NT2/D1 (cell line): ENCODE measurements around the gene AHR.

ENCODE experiments used
- DNase-seq: peaks from one replicate; pipeline ENCODE4 v3.0.0-alpha.2; 2011; ENCODE audit warnings: low read depth, low spot score
- H3K27me3 ChIP-seq: 2 replicates; pipeline ENCODE4 v1.6.0; 2011; ENCODE audit warnings: mild to moderate bottlenecking; ENCODE audit not compliant: insufficient read length, insufficient read depth
- H3K36me3 ChIP-seq: 2 replicates; pipeline ENCODE4 v1.6.1; 2011; ENCODE audit warnings: mild to moderate bottlenecking, low read length, mixed read lengths; ENCODE audit not compliant: insufficient read depth, insufficient read length
- H3K4me1 ChIP-seq: 2 replicates; pipeline ENCODE4 v1.5.1; 2011; ENCODE audit not compliant: insufficient read depth, insufficient read length
- H3K4me3 ChIP-seq: 2 replicates; pipeline ENCODE4 v1.5.1; 2011; ENCODE audit warnings: low read depth; ENCODE audit not compliant: insufficient read length
- H3K9ac ChIP-seq: 2 replicates; pipeline ENCODE4 v1.6.0; 2011; ENCODE audit warnings: low read depth; ENCODE audit not compliant: insufficient read length
- H3K9me3 ChIP-seq: 2 replicates; pipeline ENCODE4 v1.5.1; 2011; ENCODE audit warnings: mild to moderate bottlenecking, low read length; ENCODE audit not compliant: insufficient read depth
- SUZ12 ChIP-seq: IDR thresholded peaks from 2 replicates; pipeline ENCODE4 v1.6.1; 2011; ENCODE audit not compliant: insufficient read length, insufficient read depth; ENCODE audit errors: extremely low read depth
- YY1 ChIP-seq: IDR thresholded peaks from 2 replicates; pipeline ENCODE4 v1.6.1; 2011; ENCODE audit not compliant: insufficient read length, insufficient read depth
- ZNF274 ChIP-seq: IDR thresholded peaks from 2 replicates; pipeline ENCODE4 v1.6.1; 2011; ENCODE audit warnings: mild to moderate bottlenecking, low read depth, low read length

The AHR gene

GRCh38 chr7:17355050-17355449 lies 56.6 kb downstream of the AHR start:
- Histone ChIP-seq H3K27me3 (no peaks in the 10 kb centered on the region), H3K9ac (no peak overlapping the region), H3K36me3 (no peaks in the 10 kb centered on the region), H3K4me1 (no peaks in the 10 kb centered on the region), H3K9me3 (no peaks in the 10 kb centered on the region), H3K4me3 (no peak overlapping the region)
- TF ChIP-seq ZNF274 = no peak
- no peak for TF ChIP-seq YY1
- no peak for TF ChIP-seq SUZ12
- DNase-seq = no peak

- no peaks in the 10 kb centered on the region for H3K36me3 ChIP-seq
- H3K9me3 ChIP-seq = no peaks in the 10 kb centered on the region
- DNase-seq = no peak
- H3K27me3 ChIP-seq = no peaks in the 10 kb centered on the region
- TF ChIP-seq ZNF274 (no peak), SUZ12 (no peak), YY1 (no peak)
- no peak overlapping the region for H3K4me3 ChIP-seq
- H3K9ac ChIP-seq = no peak overlapping the region
- no peaks in the 10 kb centered on the region for H3K4me1 ChIP-seq
These were observed 59.5 kb downstream of the AHR start for GRCh38 chr7:17357952-17358351.

GRCh38 chr7:17359610-17360009 lies 61.2 kb downstream of the AHR start:
- DNase-seq = no peak
- Histone ChIP-seq H3K4me1 (no peaks in the 10 kb centered on the region), H3K9me3 (no peaks in the 10 kb centered on the region), H3K27me3 (no peaks in the 10 kb centered on the region), H3K9ac (no peak overlapping the region), H3K4me3 (no peak overlapping the region), H3K36me3 (no peaks in the 10 kb centered on the region)
- TF ChIP-seq YY1 (no peak), SUZ12 (no peak), ZNF274 (no peak)

GRCh38 chr7:17362439-17363105 lies 64.1 kb downstream of the AHR start:
- no peaks in the 10 kb centered on the region for H3K36me3 ChIP-seq
- H3K4me1 ChIP-seq = no peaks in the 10 kb centered on the region
- no peak for DNase-seq
- no peak overlapping the region for H3K4me3 ChIP-seq
- H3K9me3 ChIP-seq = no peaks in the 10 kb centered on the region
- no peak overlapping the region for H3K9ac ChIP-seq
- no peaks in the 10 kb centered on the region for H3K27me3 ChIP-seq
- no peak for TF ChIP-seq YY1
- TF ChIP-seq ZNF274 = no peak
- no peak for TF ChIP-seq SUZ12

- Histone ChIP-seq H3K4me1 (no peaks in the 10 kb centered on the region), H3K36me3 (no peaks in the 10 kb centered on the region), H3K9me3 (no peaks in the 10 kb centered on the region), H3K4me3 (no peak overlapping the region), H3K9ac (no peak overlapping the region), H3K27me3 (no peaks in the 10 kb centered on the region)
- TF ChIP-seq YY1 (no peak), ZNF274 (no peak), SUZ12 (no peak)
- DNase-seq = no peak
These were observed 66.2 kb downstream of the AHR start for GRCh38 chr7:17364671-17365070.

GRCh38 chr7:17365775-17366174 lies 67.3 kb downstream of the AHR start:
- H3K9me3 ChIP-seq = no peaks in the 10 kb centered on the region
- no peak overlapping the region for H3K9ac ChIP-seq
- no peaks in the 10 kb centered on the region for H3K27me3 ChIP-seq
- no peak for DNase-seq
- H3K4me1 ChIP-seq = no peaks in the 10 kb centered on the region
- no peak overlapping the region for H3K4me3 ChIP-seq
- TF ChIP-seq SUZ12 = no peak
- TF ChIP-seq YY1 = no peak
- TF ChIP-seq ZNF274 = no peak
- H3K36me3 ChIP-seq = no peaks in the 10 kb centered on the region

GRCh38 chr7:17367502-17367901 lies 69.0 kb downstream of the AHR start:
- no peak for TF ChIP-seq YY1
- TF ChIP-seq SUZ12 = no peak
- TF ChIP-seq ZNF274 = no peak
- no peak for DNase-seq
- Histone ChIP-seq H3K9ac (no peak overlapping the region), H3K9me3 (no peaks in the 10 kb centered on the region), H3K4me3 (no peak overlapping the region), H3K4me1 (no peaks in the 10 kb centered on the region), H3K36me3 (no peaks in the 10 kb centered on the region), H3K27me3 (no peaks in the 10 kb centered on the region)
